IMR-90 (cell line): ENCODE data around the gene TCF19. TPM values are rescaled to one million over a fixed set of nuclear protein-coding genes. Genes with fewer than 3 reads are reported as not detected.

ENCODE experiments used
- MXI1 ChIP-seq: IDR thresholded peaks from 2 replicates; pipeline ENCODE4 v1.6.1; 2012; ENCODE audit warnings: low read depth, mild to moderate bottlenecking, low read length, moderate library complexity, borderline replicate concordance
- microRNA-seq, 2 experiments: library from miRNA; stranded (forward) in 1 of 2; unstranded in 1 of 2; fragments of 10-50 nt in 1 of 2; fragments of <30 nt in 1 of 2; gene quantifications in 1 of 2; microRNA quantifications in 1 of 2; one replicate each; pipeline versions ENCODE3 to v1.1.0; 2013 to 2020; ENCODE audit not compliant: insufficient read depth in 1 of 2, insufficient read length in 1 of 2, unreplicated experiment in 1 of 2
- polyA plus RNA-seq, 3 experiments: library from polyadenylated mRNA; depleted of rRNA; stranded (reverse); fragments of >200 nt; gene quantifications; 2 replicates each; pipeline ENCODE4 v1.2.3, GENCODE V29; 2012; ENCODE audit warnings: low replicate concordance in 1 of 3
- small RNA-seq, 5 experiments: library from RNA; depleted of rRNA; stranded (forward); fragments of <200 nt; gene quantifications; one replicate each; pipeline ENCODE3, GENCODE V24; 2012
- total RNA-seq: library from RNA; depleted of rRNA; stranded (reverse); fragments of >200 nt; gene quantifications from 2 replicates; pipeline ENCODE4 v1.2.3, GENCODE V29; 2012; rRNA removed

TCF19 gene
- total and polyA plus RNA-seq, 2 of the 4 experiments (the other 2 are of a cell fraction), result 13.1 to 14.2 TPM

DNA sequence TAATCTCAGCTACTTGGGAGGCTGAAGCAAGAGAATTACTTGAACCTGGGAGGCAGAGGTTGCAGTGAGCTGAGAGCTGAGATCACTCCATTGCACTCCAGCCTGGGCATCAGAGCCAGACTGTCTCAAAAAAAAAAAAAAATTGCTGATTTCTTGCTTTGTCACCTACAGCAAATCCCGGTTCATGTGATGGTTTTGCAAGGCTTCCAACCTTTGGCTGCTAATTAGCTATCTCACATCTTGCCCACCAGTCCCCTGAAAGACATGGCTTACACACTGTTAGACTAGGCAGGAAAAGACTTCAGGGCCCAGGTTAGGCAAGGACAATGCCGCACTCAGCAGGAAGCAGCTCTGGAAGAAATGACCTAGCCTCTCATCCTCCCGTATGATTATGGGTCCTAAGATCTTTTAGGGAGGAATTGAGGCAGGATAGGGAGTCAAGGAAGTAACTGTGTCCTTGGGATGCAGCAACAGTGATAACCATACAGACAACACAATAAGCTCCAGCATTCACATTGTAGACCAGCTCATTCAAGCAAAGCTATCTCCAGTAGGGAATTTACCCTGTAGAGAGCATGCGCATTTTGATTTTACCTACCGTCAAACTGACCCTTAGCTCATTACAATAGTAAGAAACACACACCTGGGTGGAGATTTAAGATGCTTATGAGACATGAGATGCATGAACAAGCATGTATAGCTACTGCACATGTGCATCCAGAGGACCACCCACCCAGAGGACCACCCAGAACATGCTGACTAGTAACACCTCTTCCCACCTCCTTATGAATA lies 52.5 kb downstream of the TCF19 start (continued):
- TF ChIP-seq MXI1, result no peak

Small RNAs within 50 kb of the gene (microRNA-seq; reads per million reads assigned to microRNA genes)
- gene POLR2LP1 (ENCODE audit: insufficient read depth, insufficient read length), result not detected

Small RNAs within 50 kb of the gene (small RNA-seq; reads per million reads assigned to genes)
- 0 reads per million in 5 experiments for gene POLR2LP1

Other genes starting within 250 kb of the TCF19 start
- gene VARS2, start 244.4 kb upstream of the TCF19 start, total RNA-seq, result 6.9 and 7.2 TPM in 2 replicates
- 13.3 and 14.0 TPM in 2 replicates for gene VARS2, start 244.4 kb upstream of the TCF19 start, polyA plus RNA-seq (2012; rRNA removed)
- not detected in 2 replicates for gene SFTA2, start 226.4 kb upstream of the TCF19 start, total RNA-seq
- not detected in 2 replicates for gene SFTA2, start 226.4 kb upstream of the TCF19 start, polyA plus RNA-seq (2012; rRNA removed)
- gene MUCL3, start 217.6 kb upstream of the TCF19 start, total RNA-seq, result not detected in 2 replicates
- not detected in 2 replicates for gene MUCL3, start 217.6 kb upstream of the TCF19 start, polyA plus RNA-seq (2012; rRNA removed)
- gene MUC21, start 174.9 kb upstream of the TCF19 start, total RNA-seq, result not detected in 2 replicates
- gene MUC21, start 174.9 kb upstream of the TCF19 start, polyA plus RNA-seq (2012; rRNA removed), result not detected in 2 replicates
- gene MUC22, start 148.1 kb upstream of the TCF19 start, total RNA-seq, result not detected in 2 replicates
- gene MUC22, start 148.1 kb upstream of the TCF19 start, polyA plus RNA-seq (2012; rRNA removed), result 0.02 TPM in 1 of 2 replicates, not detected in the other
- gene C6orf15, start 46.0 kb upstream of the TCF19 start, total RNA-seq, result not detected in 2 replicates
- not detected in 2 replicates for gene C6orf15, start 46.0 kb upstream of the TCF19 start, polyA plus RNA-seq (2012; rRNA removed)
- 0.28 and 0.36 TPM in 2 replicates for gene PSORS1C1, start 43.8 kb upstream of the TCF19 start, total RNA-seq
- 1.1 and 2.1 TPM in 2 replicates for gene PSORS1C1, start 43.8 kb upstream of the TCF19 start, polyA plus RNA-seq (2012; rRNA removed)
- gene CDSN, start 38.1 kb upstream of the TCF19 start, total RNA-seq, result not detected in 2 replicates
- not detected in 2 replicates for gene CDSN, start 38.1 kb upstream of the TCF19 start, polyA plus RNA-seq (2012; rRNA removed)
- gene PSORS1C2, start 19.5 kb upstream of the TCF19 start, total RNA-seq, result not detected in 2 replicates
- gene PSORS1C2, start 19.5 kb upstream of the TCF19 start, polyA plus RNA-seq (2012; rRNA removed), result not detected in 2 replicates
- 16.1 and 22.0 TPM in 2 replicates for gene CCHCR1, start 787 bp upstream of the TCF19 start, total RNA-seq
- gene CCHCR1, start 787 bp upstream of the TCF19 start, polyA plus RNA-seq (2012; rRNA removed), result 13.1 and 14.2 TPM in 2 replicates
- not detected in 2 replicates for gene POU5F1, start 12.1 kb downstream of the TCF19 start, total RNA-seq
- gene POU5F1, start 12.1 kb downstream of the TCF19 start, polyA plus RNA-seq (2012; rRNA removed), result not detected in 2 replicates
- gene HLA-C, start 113.5 kb downstream of the TCF19 start, total RNA-seq, result 8.8 and 10.6 TPM in 2 replicates
- gene HLA-C, start 113.5 kb downstream of the TCF19 start, polyA plus RNA-seq (2012; rRNA removed), result 87.3 and 104 TPM in 2 replicates
- gene HLA-B, start 198.6 kb downstream of the TCF19 start, total RNA-seq, result 41.7 and 44.1 TPM in 2 replicates
- gene HLA-B, start 198.6 kb downstream of the TCF19 start, polyA plus RNA-seq (2012; rRNA removed), result 259 and 309 TPM in 2 replicates
- gene MICA, start 245.0 kb downstream of the TCF19 start, total RNA-seq, result 52.2 and 55.9 TPM in 2 replicates
- 67.7 and 72.8 TPM in 2 replicates for gene MICA, start 245.0 kb downstream of the TCF19 start, polyA plus RNA-seq (2012; rRNA removed)